ENCODE measurements around the gene HOXA5. TPM values are rescaled to one million over a fixed set of nuclear protein-coding genes. Genes with fewer than 3 reads are reported as not detected.

HOXA5 gene
- total and polyA plus RNA-seq, 2 of the 8 experiments (the other 6 are each of a cell fraction or from before 2014, with no cell fraction given): not detected

- TF ChIP-seq CTCF (IDR thresholded peaks at IDR 0.05; ENCODE audit: control extremely low read depth in 1 of 3, insufficient read depth in 1 of 3, low read depth in 1 of 3, low read length in 3 of 3): no peak
- no peak for TF ChIP-seq ZNF274 (IDR thresholded peaks at IDR 0.05; ENCODE audit: borderline replicate concordance, extremely low read depth, low read length)
- no peak for TF ChIP-seq TAF7 (optimal IDR thresholded peaks at IDR 0.05; ENCODE audit: borderline replicate concordance, low read depth, low read length)
- TF ChIP-seq ATF2 (IDR thresholded peaks at IDR 0.05; ENCODE audit: low read length): no peak
- TF ChIP-seq CTBP2 (IDR thresholded peaks at IDR 0.05; ENCODE audit: borderline replicate concordance, insufficient read depth, insufficient read length, low read length): peak; percentile 98
- TF ChIP-seq CBX8 (IDR thresholded peaks at IDR 0.05; ENCODE audit: borderline replicate concordance, low read depth, low read length): peak; percentile 86; the same call in 1 of the 2 replicates
- TF ChIP-seq SP4 (IDR thresholded peaks at IDR 0.05; ENCODE audit: low read length): no peak
- no peak for TF ChIP-seq SIN3A (conservative IDR thresholded peaks at IDR 0.05 in 1 of 2, IDR thresholded peaks at IDR 0.05 in 1 of 2; ENCODE audit: low read depth in 1 of 2, low read length in 2 of 2)
- no peak for TF ChIP-seq BACH1 (IDR thresholded peaks at IDR 0.05; ENCODE audit: low read length)
- TF ChIP-seq SP1 (IDR thresholded peaks at IDR 0.05; ENCODE audit: low read depth, low read length): 0 out of 2 replicates have a peak, but pooled peaks have one; percentile 24
- TF ChIP-seq NRF1 (IDR thresholded peaks at IDR 0.05; ENCODE audit: low read depth, low read length): no peak
- 0 out of 2 replicates have a peak, but pooled peaks have one; percentile 8 for TF ChIP-seq GABPA (IDR thresholded peaks at IDR 0.05; ENCODE audit: borderline replicate concordance, insufficient read depth, low read length)
- TF ChIP-seq POLR2A (IDR thresholded peaks at IDR 0.05; ENCODE audit: control extremely low read depth in 1 of 2, low read depth in 2 of 2, low read length in 2 of 2): no peak
- no peak for TF ChIP-seq CHD1 (IDR thresholded peaks at IDR 0.05; ENCODE audit: low read depth, low read length)
- no peak for TF ChIP-seq SAP30 (IDR thresholded peaks at IDR 0.05; ENCODE audit: insufficient read depth, insufficient replicate concordance, low read length)
- TF ChIP-seq ASH2L (IDR thresholded peaks at IDR 0.05; ENCODE audit: low read length): peak; percentile 16
- TF ChIP-seq SUZ12 (IDR thresholded peaks at IDR 0.05; ENCODE audit: low read length): peak; percentile 93
- TF ChIP-seq RBBP5 (IDR thresholded peaks at IDR 0.05; ENCODE audit: borderline replicate concordance, low read depth, low read length): no peak
- no peak for TF ChIP-seq SP2 (IDR thresholded peaks at IDR 0.05; ENCODE audit: low read length)
Measured at GRCh38 chr7:27106181-27106900, 37.1 kb downstream of the HOXA5 start (continued).
